ENCODE measurements around the gene KDM3B. TPM values are rescaled to one million over a fixed set of nuclear protein-coding genes. Genes with fewer than 3 reads are reported as not detected.

KDM3B gene
- total RNA-seq, 1 experiment from 2014 or later, result 89.2 TPM

- H4K91ac ChIP-seq (ENCODE audit: insufficient read length, low read depth, low read length), result no peak overlapping the region
- H2BK120ac ChIP-seq (ENCODE audit: low read depth, low read length, poor library complexity, severe bottlenecking), result no peak overlapping the region
- TF ChIP-seq CTCF (conservative IDR thresholded peaks at IDR 0.05), result peak; percentile 16; the same call in 1 of the 3 replicates
- no peak overlapping the region for H2BK20ac ChIP-seq (ENCODE audit: low read depth, low read length, poor library complexity, severe bottlenecking)
- Mint-ChIP-seq H3K27me3 (ENCODE audit: low read depth) (peaks cover 19% of the 10 kb centered on the region), H3K27ac (peak overlapping the region; percentile 86 to 94 (median 91); a peak in 6 of 7 replicates), H3K4me3 (peak overlapping the region; percentile 86), H3K9me3 (peaks cover 0 to 11% of the 10 kb centered on the region in 2 experiments; a peak in 3 of 5 replicates), H3K36me3 (ENCODE audit: insufficient read depth in 1 of 3, low read depth in 3 of 3) (peaks cover 16 to 22% (median 22%) of the 10 kb centered on the region in 3 experiments), H3K4me1 (peaks cover 31 to 33% of the 10 kb centered on the region in 2 experiments)
- no peak overlapping the region for H3K23ac ChIP-seq (ENCODE audit: insufficient read length, low read depth, low read length)
- H3K79me1 ChIP-seq (ENCODE audit: insufficient read depth, low read depth, low read length, poor library complexity, severe bottlenecking), result no peaks in the 10 kb centered on the region
- no peak overlapping the region for H3T11ph ChIP-seq (ENCODE audit: low read length)
- no peak for DNase-seq
- H3K23me2 ChIP-seq (ENCODE audit: insufficient read length, low read depth, low read length, poor library complexity, severe bottlenecking), result peaks cover 23% of the 10 kb centered on the region
- no peaks in the 10 kb centered on the region; the same call in 1 of the 2 replicates for H3K27me3 ChIP-seq (ENCODE audit: insufficient read depth, low read length)
- H4K8ac ChIP-seq (replicated peaks; ENCODE audit: insufficient read length, low read depth, low read length), result no peak overlapping the region
- H3K18ac ChIP-seq (ENCODE audit: insufficient read length, low read depth, low read length), result peak overlapping the region; percentile 24
- H2BK12ac ChIP-seq (ENCODE audit: insufficient read length, low read depth, low read length), result no peak overlapping the region
- no peaks in the 10 kb centered on the region for H4K20me1 ChIP-seq (ENCODE audit: control insufficient read depth, insufficient read depth, insufficient read length)
- no peak overlapping the region for H2AFZ ChIP-seq (ENCODE audit: low read length)
- peak overlapping the region; percentile 49; the same call in 1 of the 2 replicates for H3K14ac ChIP-seq (ENCODE audit: insufficient read depth, low read length)
- H3K4me2 ChIP-seq (ENCODE audit: insufficient read depth, insufficient read length, low read length), result peak overlapping the region; percentile 67
- H2BK5ac ChIP-seq (ENCODE audit: insufficient read length, low read length), result no peak overlapping the region
- H3K56ac ChIP-seq (ENCODE audit: insufficient read length, low read depth, low read length), result no peak overlapping the region
- no peak overlapping the region for H4K5ac ChIP-seq (ENCODE audit: insufficient read length, low read depth, low read length)
- no peaks in the 10 kb centered on the region for H3K4me1 ChIP-seq (ENCODE audit: insufficient read depth, low read length)
- H2AK5ac ChIP-seq (ENCODE audit: insufficient read length, low read length), result no peak overlapping the region
- no peak overlapping the region for H2BK15ac ChIP-seq (ENCODE audit: low read depth, low read length)
- H3K9ac ChIP-seq (ENCODE audit: extremely low read depth, insufficient read length, low read length), result peak overlapping the region; percentile 64
- H3K27ac ChIP-seq (ENCODE audit: insufficient read length, low read depth, low read length), result no peak overlapping the region
- WGBS (ENCODE audit: extremely low coverage, insufficient read length, low lambda C conversion rate), result no CpG with 5 or more reads among the region's 21 CpGs
- no peaks in the 10 kb centered on the region for H3K9me3 ChIP-seq (ENCODE audit: control insufficient read depth, low read depth, low read length)
- no peaks in the 10 kb centered on the region for H3K79me2 ChIP-seq (ENCODE audit: insufficient read depth, low read length)
- H3K4ac ChIP-seq (ENCODE audit: low read depth, low read length), result no peak overlapping the region; the same call in 1 of the 2 replicates
Measured at GRCh38 chr5:138463419-138464007, 111.0 kb downstream of the KDM3B start.
